ENCODE data around the gene CDSN.

DNA sequence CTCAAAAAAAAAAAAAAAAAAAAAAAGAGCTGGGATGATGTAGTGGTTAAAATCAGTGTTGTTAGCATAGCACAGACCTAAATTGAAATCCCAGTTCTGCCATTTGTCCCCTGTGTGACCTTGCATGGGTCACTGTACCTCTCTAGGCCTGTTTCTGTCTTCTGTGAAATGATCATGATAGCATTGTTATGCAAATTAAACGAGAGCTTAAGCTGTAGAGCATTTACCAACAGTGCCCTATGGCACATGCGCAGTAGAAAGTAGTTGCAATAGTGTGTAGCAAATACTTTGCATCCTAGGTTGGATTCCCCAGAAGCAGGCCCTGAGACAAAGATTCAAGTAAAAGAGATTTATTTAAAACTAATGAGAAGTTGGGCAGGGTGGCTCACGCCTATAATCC lies 11.3 kb upstream of the CDSN start:
- TF ChIP-seq POLR2AphosphoS5 (IDR thresholded peaks at IDR 0.05; ENCODE audit: insufficient read depth, low read depth, low read length) (no peak), POLR2A (IDR thresholded peaks at IDR 0.05; ENCODE audit: low read depth, low read length) (no peak)
- TF ChIP-seq, protein P1, sequence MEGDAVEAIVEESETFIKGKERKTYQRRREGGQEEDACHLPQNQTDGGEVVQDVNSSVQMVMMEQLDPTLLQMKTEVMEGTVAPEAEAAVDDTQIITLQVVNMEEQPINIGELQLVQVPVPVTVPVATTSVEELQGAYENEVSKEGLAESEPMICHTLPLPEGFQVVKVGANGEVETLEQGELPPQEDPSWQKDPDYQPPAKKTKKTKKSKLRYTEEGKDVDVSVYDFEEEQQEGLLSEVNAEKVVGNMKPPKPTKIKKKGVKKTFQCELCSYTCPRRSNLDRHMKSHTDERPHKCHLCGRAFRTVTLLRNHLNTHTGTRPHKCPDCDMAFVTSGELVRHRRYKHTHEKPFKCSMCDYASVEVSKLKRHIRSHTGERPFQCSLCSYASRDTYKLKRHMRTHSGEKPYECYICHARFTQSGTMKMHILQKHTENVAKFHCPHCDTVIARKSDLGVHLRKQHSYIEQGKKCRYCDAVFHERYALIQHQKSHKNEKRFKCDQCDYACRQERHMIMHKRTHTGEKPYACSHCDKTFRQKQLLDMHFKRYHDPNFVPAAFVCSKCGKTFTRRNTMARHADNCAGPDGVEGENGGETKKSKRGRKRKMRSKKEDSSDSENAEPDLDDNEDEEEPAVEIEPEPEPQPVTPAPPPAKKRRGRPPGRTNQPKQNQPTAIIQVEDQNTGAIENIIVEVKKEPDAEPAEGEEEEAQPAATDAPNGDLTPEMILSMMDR (IDR thresholded peaks at IDR 0.05; ENCODE audit: extremely low read depth in 1 of 2, insufficient read depth in 1 of 2, low read depth in 1 of 2, low read length in 2 of 2), result no peak
- TF ChIP-seq, protein P2, sequence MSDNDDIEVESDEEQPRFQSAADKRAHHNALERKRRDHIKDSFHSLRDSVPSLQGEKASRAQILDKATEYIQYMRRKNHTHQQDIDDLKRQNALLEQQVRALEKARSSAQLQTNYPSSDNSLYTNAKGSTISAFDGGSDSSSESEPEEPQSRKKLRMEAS (IDR thresholded peaks at IDR 0.05; ENCODE audit: insufficient read depth, insufficient read length), result no peak
